GM23338 (cell line): ENCODE data around the gene ATP8A2. TPM values are rescaled to one million over a fixed set of nuclear protein-coding genes. Genes with fewer than 3 reads are reported as not detected.

Source experiments
- ATAC-seq: fragments of 200-7000 bp; cut with Tn5 transposase; 3 replicates; pipeline ENCODE4 v1.9.1; 2020
- DNase-seq: peaks from one replicate; pipeline ENCODE4 v3.0.0-alpha.2; 2015; ENCODE audit warnings: low spot score
- H2AFZ ChIP-seq: fragments of 200-600 bp; sonication (generic); 2 replicates; pipeline ENCODE4 v1.8.0; 2016; ENCODE audit warnings: antibody characterized with exemption, mild to moderate bottlenecking, moderate library complexity
- H3F3A ChIP-seq: fragments of 200-600 bp; sonication (generic); replicated peaks from 2 replicates; pipeline ENCODE4 v1.8.0; 2017; ENCODE audit warnings: antibody characterized with exemption, mixed run types, low read depth
- H3K27ac ChIP-seq: fragments of 200-600 bp; sonication (generic); 2 replicates; pipeline ENCODE4 v1.6.1; 2016; ENCODE audit warnings: low read depth
- H3K27me3 ChIP-seq: fragments of 200-600 bp; sonication (generic); 2 replicates; pipeline ENCODE4 v1.8.0; 2016; ENCODE audit warnings: mild to moderate bottlenecking, mixed run types, moderate library complexity; ENCODE audit not compliant: insufficient read depth
- H3K36me3 ChIP-seq: fragments of 200-600 bp; sonication (generic); 2 replicates; pipeline ENCODE4 v1.8.0; 2016; ENCODE audit warnings: mild to moderate bottlenecking; ENCODE audit not compliant: insufficient read depth
- H3K4me1 ChIP-seq: fragments of 200-600 bp; sonication (generic); 2 replicates; pipeline ENCODE4 v1.8.0; 2016; ENCODE audit warnings: mild to moderate bottlenecking, moderate library complexity; ENCODE audit not compliant: insufficient read depth
- H3K4me2 ChIP-seq: fragments of 200-600 bp; sonication (generic); 2 replicates; pipeline ENCODE4 v1.7.1; 2017; ENCODE audit warnings: mixed run types
- H3K4me3 ChIP-seq: fragments of 200-600 bp; sonication (generic); 2 replicates; pipeline ENCODE4 v1.6.1; 2016; ENCODE audit warnings: mixed run types
- H3K79me2 ChIP-seq: fragments of 200-600 bp; sonication (generic); replicated peaks from 2 replicates; pipeline ENCODE4 v1.8.0; 2017; ENCODE audit warnings: mild to moderate bottlenecking; ENCODE audit not compliant: insufficient read depth
- H3K9me2 ChIP-seq: fragments of 200-600 bp; sonication (generic); 2 replicates; pipeline ENCODE4 v1.8.0; 2017; ENCODE audit not compliant: insufficient read depth
- H4K20me1 ChIP-seq: fragments of 200-600 bp; sonication (generic); replicated peaks from 2 replicates; pipeline ENCODE4 v1.8.0; 2017; ENCODE audit warnings: mild to moderate bottlenecking; ENCODE audit not compliant: insufficient read depth
- H3K27ac Mint-ChIP-seq: 2 replicates; pipeline ENCODE4 v1.8.0; 2020; ENCODE audit warnings: inconsistent platforms, mild to moderate bottlenecking, moderate library complexity, mixed read lengths
- H3K27me3 Mint-ChIP-seq: 3 replicates; pipeline ENCODE4 v1.8.0; 2022; ENCODE audit warnings: low read depth, mild to moderate bottlenecking, moderate library complexity, mixed read lengths, inconsistent platforms; ENCODE audit not compliant: insufficient read depth, poor library complexity
- H3K36me3 Mint-ChIP-seq: 3 replicates; pipeline ENCODE4 v1.8.0; 2021; ENCODE audit warnings: low read depth, mild to moderate bottlenecking, inconsistent platforms, moderate library complexity, mixed read lengths
- H3K4me1 Mint-ChIP-seq: 3 replicates; pipeline ENCODE4 v1.8.0; 2020; ENCODE audit warnings: mild to moderate bottlenecking, inconsistent platforms, mixed read lengths
- H3K4me3 Mint-ChIP-seq: 3 replicates; pipeline ENCODE4 v1.8.0; 2021; ENCODE audit warnings: moderate library complexity, mild to moderate bottlenecking, inconsistent platforms, mixed read lengths
- H3K9me3 Mint-ChIP-seq: 3 replicates; pipeline ENCODE4 v1.8.0; 2020; ENCODE audit warnings: moderate library complexity, mild to moderate bottlenecking, inconsistent platforms, mixed read lengths
- CREB1 ChIP-seq: fragments of 250-450 bp; sonication (Bioruptor Pico); IDR thresholded peaks from 2 replicates; pipeline ENCODE4 v1.5.0; 2020; ENCODE audit warnings: low read depth, mild to moderate bottlenecking, moderate library complexity
- JUNB ChIP-seq: IDR thresholded peaks from one replicate; pipeline ENCODE4 v1.6.1; 2016; ENCODE audit warnings: antibody characterized with exemption; ENCODE audit not compliant: unreplicated experiment
- NANOG ChIP-seq: IDR thresholded peaks from 2 replicates; pipeline ENCODE4 v1.6.1; 2016; ENCODE audit warnings: antibody characterized with exemption, borderline replicate concordance
- POLR2AphosphoS5 ChIP-seq: IDR thresholded peaks from 2 replicates; pipeline ENCODE4 v1.6.1; 2016; ENCODE audit warnings: antibody characterized with exemption, low read depth
- STAT1 ChIP-seq: IDR thresholded peaks from one replicate; pipeline ENCODE4 v1.6.1; 2016; ENCODE audit warnings: antibody characterized with exemption; ENCODE audit not compliant: unreplicated experiment
- ZNF114 ChIP-seq: fragments of 250-450 bp; sonication (Bioruptor Pico); IDR thresholded peaks from 2 replicates; pipeline ENCODE4 v1.5.0; 2020; ENCODE audit warnings: mild to moderate bottlenecking, moderate library complexity
- ZNF331 ChIP-seq: fragments of 250-450 bp; sonication (Bioruptor Pico); IDR thresholded peaks from 2 replicates; pipeline ENCODE4 v1.5.0; 2020; ENCODE audit warnings: low read depth, mild to moderate bottlenecking, moderate library complexity
- polyA plus RNA-seq: library from polyadenylated mRNA; unstranded; fragments of >200 nt; fragmentation: Nextera tagmentation; extraction: Ambion mirVana; gene quantifications from 2 replicates; pipeline ENCODE4 v1.2.1, GENCODE V29; 2016
- total RNA-seq: library from RNA; depleted of rRNA; stranded (reverse); fragments of >200 nt; shearing (Covaris generic); gene quantifications from 2 replicates; pipeline ENCODE4 v1.2.3, GENCODE V29; 2014
- TF ChIP-seq, protein P1 (sequence below): fragments of 250-450 bp; sonication (Bioruptor Pico); IDR thresholded peaks from 2 replicates; pipeline ENCODE4 v1.5.0; 2020; ENCODE audit warnings: mild to moderate bottlenecking, moderate library complexity
- TF ChIP-seq, protein P2 (sequence below), 2 experiments: fragments of 200-600 bp in 1 of 2; sonication (generic) in 1 of 2; conservative IDR thresholded peaks; 2 replicates each; pipeline versions ENCODE4 v1.5.1 to v1.6.1; 2016 to 2017; ENCODE audit warnings: antibody characterized with exemption in 2 of 2, low read depth in 2 of 2, mild to moderate bottlenecking in 2 of 2, moderate library complexity in 1 of 2
- TF ChIP-seq, protein P3 (sequence below): IDR thresholded peaks from 2 replicates; pipeline ENCODE4 v1.6.1; 2016; ENCODE audit warnings: antibody characterized with exemption

ATP8A2 gene
- total and polyA plus RNA-seq, 2 experiments from 2014 or later: 5.7 to 8.8 TPM

DNA sequence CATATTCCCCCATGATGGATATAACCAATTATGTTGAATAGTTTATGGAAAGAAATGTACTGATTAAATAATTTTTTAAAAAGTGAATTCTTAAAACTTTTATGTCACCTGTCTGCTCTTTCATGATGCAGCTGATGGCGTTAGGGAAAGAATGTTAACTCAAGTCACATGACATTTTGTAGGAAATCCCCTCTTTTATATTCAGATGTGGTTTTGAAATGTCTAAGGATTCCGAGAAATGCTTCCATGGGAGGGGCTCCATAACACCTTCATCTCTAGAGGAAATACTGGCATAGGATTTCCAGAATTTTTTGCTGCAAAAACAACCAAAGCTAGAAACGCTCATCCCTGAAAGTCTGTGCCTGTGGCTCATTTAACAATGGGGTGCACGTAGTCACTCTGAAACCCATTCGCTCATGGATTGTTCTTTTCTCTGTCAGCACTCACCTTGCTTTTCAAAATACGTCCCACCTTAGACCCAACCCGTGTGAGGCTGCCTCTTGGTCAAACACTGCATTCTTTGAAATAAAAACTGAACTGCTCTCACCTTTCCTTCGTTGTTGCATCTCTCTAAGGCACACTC is 391.1 kb downstream of the ATP8A2 start:
- Histone ChIP-seq H3K27me3 (no peaks in the 10 kb centered on the region), H3K9me2 (no peaks in the 10 kb centered on the region), H3K79me2 (no peaks in the 10 kb centered on the region), H4K20me1 (no peaks in the 10 kb centered on the region), H3F3A (no peaks in the 10 kb centered on the region), H3K27ac (no peak overlapping the region), H3K4me1 (peaks cover 12% of the 10 kb centered on the region; the same call in 1 of the 2 replicates), H3K36me3 (no peaks in the 10 kb centered on the region), H3K4me2 (no peak overlapping the region), H3K4me3 (no peak overlapping the region), H2AFZ (no peak overlapping the region)
- TF ChIP-seq, protein P1, sequence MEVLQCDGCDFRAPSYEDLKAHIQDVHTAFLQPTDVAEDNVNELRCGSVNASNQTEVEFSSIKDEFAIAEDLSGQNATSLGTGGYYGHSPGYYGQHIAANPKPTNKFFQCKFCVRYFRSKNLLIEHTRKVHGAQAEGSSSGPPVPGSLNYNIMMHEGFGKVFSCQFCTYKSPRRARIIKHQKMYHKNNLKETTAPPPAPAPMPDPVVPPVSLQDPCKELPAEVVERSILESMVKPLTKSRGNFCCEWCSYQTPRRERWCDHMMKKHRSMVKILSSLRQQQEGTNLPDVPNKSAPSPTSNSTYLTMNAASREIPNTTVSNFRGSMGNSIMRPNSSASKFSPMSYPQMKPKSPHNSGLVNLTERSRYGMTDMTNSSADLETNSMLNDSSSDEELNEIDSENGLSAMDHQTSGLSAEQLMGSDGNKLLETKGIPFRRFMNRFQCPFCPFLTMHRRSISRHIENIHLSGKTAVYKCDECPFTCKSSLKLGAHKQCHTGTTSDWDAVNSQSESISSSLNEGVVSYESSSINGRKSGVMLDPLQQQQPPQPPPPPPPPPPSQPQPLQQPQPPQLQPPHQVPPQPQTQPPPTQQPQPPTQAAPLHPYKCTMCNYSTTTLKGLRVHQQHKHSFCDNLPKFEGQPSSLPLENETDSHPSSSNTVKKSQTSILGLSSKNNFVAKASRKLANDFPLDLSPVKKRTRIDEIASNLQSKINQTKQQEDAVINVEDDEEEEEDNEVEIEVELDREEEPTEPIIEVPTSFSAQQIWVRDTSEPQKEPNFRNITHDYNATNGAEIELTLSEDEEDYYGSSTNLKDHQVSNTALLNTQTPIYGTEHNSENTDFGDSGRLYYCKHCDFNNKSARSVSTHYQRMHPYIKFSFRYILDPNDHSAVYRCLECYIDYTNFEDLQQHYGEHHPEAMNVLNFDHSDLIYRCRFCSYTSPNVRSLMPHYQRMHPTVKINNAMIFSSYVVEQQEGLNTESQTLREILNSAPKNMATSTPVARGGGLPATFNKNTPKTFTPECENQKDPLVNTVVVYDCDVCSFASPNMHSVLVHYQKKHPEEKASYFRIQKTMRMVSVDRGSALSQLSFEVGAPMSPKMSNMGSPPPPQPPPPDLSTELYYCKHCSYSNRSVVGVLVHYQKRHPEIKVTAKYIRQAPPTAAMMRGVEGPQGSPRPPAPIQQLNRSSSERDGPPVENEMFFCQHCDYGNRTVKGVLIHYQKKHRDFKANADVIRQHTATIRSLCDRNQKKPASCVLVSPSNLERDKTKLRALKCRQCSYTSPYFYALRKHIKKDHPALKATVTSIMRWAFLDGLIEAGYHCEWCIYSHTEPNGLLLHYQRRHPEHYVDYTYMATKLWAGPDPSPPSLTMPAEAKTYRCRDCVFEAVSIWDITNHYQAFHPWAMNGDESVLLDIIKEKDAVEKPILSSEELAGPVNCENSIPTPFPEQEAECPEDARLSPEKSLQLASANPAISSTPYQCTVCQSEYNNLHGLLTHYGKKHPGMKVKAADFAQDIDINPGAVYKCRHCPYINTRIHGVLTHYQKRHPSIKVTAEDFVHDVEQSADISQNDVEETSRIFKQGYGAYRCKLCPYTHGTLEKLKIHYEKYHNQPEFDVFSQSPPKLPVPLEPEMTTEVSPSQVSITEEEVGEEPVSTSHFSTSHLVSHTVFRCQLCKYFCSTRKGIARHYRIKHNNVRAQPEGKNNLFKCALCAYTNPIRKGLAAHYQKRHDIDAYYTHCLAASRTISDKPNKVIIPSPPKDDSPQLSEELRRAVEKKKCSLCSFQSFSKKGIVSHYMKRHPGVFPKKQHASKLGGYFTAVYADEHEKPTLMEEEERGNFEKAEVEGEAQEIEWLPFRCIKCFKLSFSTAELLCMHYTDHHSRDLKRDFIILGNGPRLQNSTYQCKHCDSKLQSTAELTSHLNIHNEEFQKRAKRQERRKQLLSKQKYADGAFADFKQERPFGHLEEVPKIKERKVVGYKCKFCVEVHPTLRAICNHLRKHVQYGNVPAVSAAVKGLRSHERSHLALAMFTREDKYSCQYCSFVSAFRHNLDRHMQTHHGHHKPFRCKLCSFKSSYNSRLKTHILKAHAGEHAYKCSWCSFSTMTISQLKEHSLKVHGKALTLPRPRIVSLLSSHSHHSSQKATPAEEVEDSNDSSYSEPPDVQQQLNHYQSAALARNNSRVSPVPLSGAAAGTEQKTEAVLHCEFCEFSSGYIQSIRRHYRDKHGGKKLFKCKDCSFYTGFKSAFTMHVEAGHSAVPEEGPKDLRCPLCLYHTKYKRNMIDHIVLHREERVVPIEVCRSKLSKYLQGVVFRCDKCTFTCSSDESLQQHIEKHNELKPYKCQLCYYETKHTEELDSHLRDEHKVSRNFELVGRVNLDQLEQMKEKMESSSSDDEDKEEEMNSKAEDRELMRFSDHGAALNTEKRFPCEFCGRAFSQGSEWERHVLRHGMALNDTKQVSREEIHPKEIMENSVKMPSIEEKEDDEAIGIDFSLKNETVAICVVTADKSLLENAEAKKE (CRISPR knock-in tag): no peak
- Mint-ChIP-seq H3K36me3 (no peaks in the 10 kb centered on the region), H3K27me3 (peaks cover 1% of the 10 kb centered on the region), H3K27ac (no peak overlapping the region), H3K4me1 (peaks cover 21% of the 10 kb centered on the region), H3K9me3 (no peaks in the 10 kb centered on the region), H3K4me3 (no peak overlapping the region)
- DNase-seq: no peak
- no peak; the same call in 2 of the 3 replicates for ATAC-seq

DNA sequence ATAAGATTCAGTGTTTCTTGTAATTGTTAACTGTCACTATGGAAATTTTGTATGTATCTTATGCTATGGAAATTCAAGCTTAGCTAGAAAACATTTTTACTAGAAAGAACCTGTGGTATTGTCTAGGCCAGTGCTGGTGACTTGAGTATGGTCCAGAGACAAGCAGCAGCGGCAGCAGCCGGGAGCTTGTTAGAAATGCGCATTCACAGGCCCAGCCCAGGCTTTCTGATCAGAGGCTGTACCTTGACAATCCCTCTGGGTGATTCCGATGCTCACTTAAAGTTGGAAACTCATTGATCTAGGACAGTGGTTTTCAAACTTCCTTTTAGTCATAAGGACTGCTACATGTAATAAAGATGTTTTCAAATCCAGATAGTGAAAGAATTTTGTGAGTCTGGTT is 392.6 kb downstream of the ATP8A2 start:
- Histone ChIP-seq H3K9me2 (no peaks in the 10 kb centered on the region), H3K36me3 (no peaks in the 10 kb centered on the region), H3K79me2 (no peaks in the 10 kb centered on the region), H3K27ac (no peak overlapping the region), H2AFZ (no peak overlapping the region), H3K4me1 (peaks cover 12% of the 10 kb centered on the region; the same call in 1 of the 2 replicates), H3K4me3 (no peak overlapping the region), H4K20me1 (no peaks in the 10 kb centered on the region), H3K27me3 (no peaks in the 10 kb centered on the region), H3K4me2 (no peak overlapping the region), H3F3A (no peaks in the 10 kb centered on the region)
- Mint-ChIP-seq H3K4me3 (no peak overlapping the region), H3K27me3 (peaks cover 1% of the 10 kb centered on the region), H3K9me3 (no peaks in the 10 kb centered on the region), H3K4me1 (peaks cover 21% of the 10 kb centered on the region), H3K27ac (no peak overlapping the region), H3K36me3 (no peaks in the 10 kb centered on the region; the same call in 2 of the 3 replicates)
- ATAC-seq: peak; percentile 84
- peak; percentile 57 for DNase-seq
- TF ChIP-seq ZNF114 (CRISPR knock-in tag) (no peak), JUNB (no peak), POLR2AphosphoS5 (no peak), CREB1 (CRISPR knock-in tag) (no peak), STAT1 (no peak), NANOG (no peak), ZNF331 (CRISPR knock-in tag) (no peak)
- TF ChIP-seq, protein P2, sequence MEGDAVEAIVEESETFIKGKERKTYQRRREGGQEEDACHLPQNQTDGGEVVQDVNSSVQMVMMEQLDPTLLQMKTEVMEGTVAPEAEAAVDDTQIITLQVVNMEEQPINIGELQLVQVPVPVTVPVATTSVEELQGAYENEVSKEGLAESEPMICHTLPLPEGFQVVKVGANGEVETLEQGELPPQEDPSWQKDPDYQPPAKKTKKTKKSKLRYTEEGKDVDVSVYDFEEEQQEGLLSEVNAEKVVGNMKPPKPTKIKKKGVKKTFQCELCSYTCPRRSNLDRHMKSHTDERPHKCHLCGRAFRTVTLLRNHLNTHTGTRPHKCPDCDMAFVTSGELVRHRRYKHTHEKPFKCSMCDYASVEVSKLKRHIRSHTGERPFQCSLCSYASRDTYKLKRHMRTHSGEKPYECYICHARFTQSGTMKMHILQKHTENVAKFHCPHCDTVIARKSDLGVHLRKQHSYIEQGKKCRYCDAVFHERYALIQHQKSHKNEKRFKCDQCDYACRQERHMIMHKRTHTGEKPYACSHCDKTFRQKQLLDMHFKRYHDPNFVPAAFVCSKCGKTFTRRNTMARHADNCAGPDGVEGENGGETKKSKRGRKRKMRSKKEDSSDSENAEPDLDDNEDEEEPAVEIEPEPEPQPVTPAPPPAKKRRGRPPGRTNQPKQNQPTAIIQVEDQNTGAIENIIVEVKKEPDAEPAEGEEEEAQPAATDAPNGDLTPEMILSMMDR (conservative IDR thresholded peaks at IDR 0.05; ENCODE audit: low read depth in 2 of 2): no peak
- TF ChIP-seq, protein P3, sequence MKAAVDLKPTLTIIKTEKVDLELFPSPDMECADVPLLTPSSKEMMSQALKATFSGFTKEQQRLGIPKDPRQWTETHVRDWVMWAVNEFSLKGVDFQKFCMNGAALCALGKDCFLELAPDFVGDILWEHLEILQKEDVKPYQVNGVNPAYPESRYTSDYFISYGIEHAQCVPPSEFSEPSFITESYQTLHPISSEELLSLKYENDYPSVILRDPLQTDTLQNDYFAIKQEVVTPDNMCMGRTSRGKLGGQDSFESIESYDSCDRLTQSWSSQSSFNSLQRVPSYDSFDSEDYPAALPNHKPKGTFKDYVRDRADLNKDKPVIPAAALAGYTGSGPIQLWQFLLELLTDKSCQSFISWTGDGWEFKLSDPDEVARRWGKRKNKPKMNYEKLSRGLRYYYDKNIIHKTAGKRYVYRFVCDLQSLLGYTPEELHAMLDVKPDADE: no peak
